ENCODE results near the gene FARP1. TPM values are rescaled to one million over a fixed set of nuclear protein-coding genes. Genes with fewer than 3 reads are reported as not detected.

Gene FARP1
- total and polyA plus RNA-seq, 2 of the 8 experiments (the other 6 are each of a cell fraction or from before 2014, with no cell fraction given): 24.7 to 104 TPM

- Histone ChIP-seq H2AK5ac (ENCODE audit: low read depth, low read length) (no peak overlapping the region), H3K4me2 (ENCODE audit: insufficient read depth in 1 of 2, low read depth in 2 of 2, low read length in 2 of 2) (no peak overlapping the region), H3K9me3 (ENCODE audit: insufficient read depth in 2 of 2, low read depth in 1 of 2, low read length in 1 of 2) (no peaks in the 10 kb centered on the region), H3K27me3 (replicated peaks in 1 of 4; ENCODE audit: control insufficient read depth in 3 of 4, extremely low read depth in 1 of 4, insufficient read depth in 3 of 4, low read length in 3 of 4) (no peaks in the 10 kb centered on the region), H4K91ac (replicated peaks; ENCODE audit: insufficient read length, low read length) (no peak overlapping the region), H3K14ac (ENCODE audit: insufficient read length) (no peak overlapping the region), H3K79me2 (ENCODE audit: control insufficient read depth in 1 of 2, insufficient read depth in 2 of 2, low read length in 2 of 2) (no peaks in the 10 kb centered on the region), H3K27ac (ENCODE audit: low read depth, low read length) (no peak overlapping the region), H3K4me3 (ENCODE audit: extremely low read depth in 1 of 4, insufficient read depth in 2 of 4, low read depth in 3 of 4, low read length in 4 of 4) (no peak overlapping the region), H3K79me1 (ENCODE audit: low read depth, low read length) (no peaks in the 10 kb centered on the region), H3K36me3 (ENCODE audit: control insufficient read depth in 2 of 4, insufficient read depth in 4 of 4, low read length in 3 of 4) (peaks cover 4 to 29% (median 9%) of the 10 kb centered on the region in 4 experiments; a peak in 6 of 8 replicates), H3K23ac (ENCODE audit: insufficient read length) (no peak overlapping the region), H4K20me1 (replicated peaks in 1 of 2; ENCODE audit: control insufficient read depth in 1 of 2, insufficient read depth in 2 of 2, low read length in 2 of 2) (no peaks in the 10 kb centered on the region), H3K18ac (ENCODE audit: extremely low read depth, low read length) (no peak overlapping the region), H3K56ac (replicated peaks; ENCODE audit: insufficient read length, low read depth, low read length) (no peak overlapping the region), H2BK20ac (ENCODE audit: low read length) (no peak overlapping the region), H2BK12ac (ENCODE audit: low read depth, low read length) (no peak overlapping the region), H2BK5ac (ENCODE audit: low read depth, low read length) (no peak overlapping the region), H4K8ac (ENCODE audit: extremely low read depth, insufficient read depth, low read length) (no peak overlapping the region), H2AFZ (ENCODE audit: low read length) (no peak overlapping the region), H3K23me2 (ENCODE audit: low read depth, low read length) (no peaks in the 10 kb centered on the region), H3K9ac (replicated peaks in 1 of 4; ENCODE audit: extremely low read depth in 1 of 4, low read depth in 3 of 4, low read length in 3 of 4) (no peak overlapping the region), H2BK120ac (replicated peaks; ENCODE audit: low read depth, low read length) (no peak overlapping the region), H2BK15ac (ENCODE audit: low read length) (no peak overlapping the region), H3K4me1 (replicated peaks in 1 of 4; ENCODE audit: control insufficient read depth in 3 of 4, insufficient read depth in 4 of 4, low read length in 3 of 4) (peaks cover 0 to 4% (median 1%) of the 10 kb centered on the region in 4 experiments; a peak in 2 of 7 replicates), H4K5ac (ENCODE audit: insufficient read length, low read depth, low read length) (no peak overlapping the region), H3K4ac (replicated peaks; ENCODE audit: insufficient read length, low read depth, low read length) (no peak overlapping the region)
- DNase-seq (ENCODE audit: low read depth in 1 of 2, low spot score in 2 of 2): no peak
- TF ChIP-seq BACH1 (IDR thresholded peaks at IDR 0.05; ENCODE audit: low read length): no peak
- TF ChIP-seq MAFK (IDR thresholded peaks at IDR 0.05; ENCODE audit: low read depth, low read length): no peak
- TF ChIP-seq POU5F1 (IDR thresholded peaks at IDR 0.05; ENCODE audit: low read depth, low read length): no peak
- no peak for TF ChIP-seq GTF2F1 (IDR thresholded peaks at IDR 0.05; ENCODE audit: borderline replicate concordance, low read depth, low read length)
- TF ChIP-seq SIRT6 (IDR thresholded peaks at IDR 0.05; ENCODE audit: low read length): no peak
- no peak for TF ChIP-seq CTCF (IDR thresholded peaks at IDR 0.05; ENCODE audit: control extremely low read depth in 1 of 3, insufficient read depth in 1 of 3, low read depth in 1 of 3, low read length in 3 of 3)
- POLR2A ChIA-PET (ENCODE audit: partially characterized antibody): interaction anchor here (0.7 kb wide), 1 partner anchor 49 kb away, joined by 3 read pairs; no protein-coding TSS in a partner anchor
- no peak for FAIRE-seq
- CTCF ChIA-PET (ENCODE audit: partially characterized antibody): interaction anchor here (0.6 to 1.3 kb wide), 3 partner anchors 11 to 537 kb away, joined by 3 to 5 read pairs (median 4); no protein-coding TSS in a partner anchor
- WGBS, 2 experiments (ENCODE audit: extremely low coverage in 1 of 2, insufficient coverage in 1 of 2, insufficient read length in 1 of 2, insufficient replicate concordance in 2 of 2, low coverage in 1 of 2, low lambda C conversion rate in 2 of 2, missing lambda C conversion rate in 1 of 2): 95% methylated on average over 11 of the region's 11 CpGs; no CpG with 5 or more reads in 1 of the 2 experiments
Observed at GRCh38 chr13:98393873-98394272, 251.0 kb downstream of the FARP1 start.

Measured in H1 (cell line).